GM23338 (cell line): ENCODE measurements around the gene FARSB. TPM values are rescaled to one million over a fixed set of nuclear protein-coding genes. Genes with fewer than 3 reads are reported as not detected.

ENCODE experiments used
- ATAC-seq: fragments of 200-7000 bp; cut with Tn5 transposase; 3 replicates; pipeline ENCODE4 v1.9.1; 2020
- DNase-seq: peaks from one replicate; pipeline ENCODE4 v3.0.0-alpha.2; 2015; ENCODE audit warnings: low spot score
- H2AFZ ChIP-seq: fragments of 200-600 bp; sonication (generic); 2 replicates; pipeline ENCODE4 v1.8.0; 2016; ENCODE audit warnings: antibody characterized with exemption, mild to moderate bottlenecking, moderate library complexity
- H3F3A ChIP-seq: fragments of 200-600 bp; sonication (generic); replicated peaks from 2 replicates; pipeline ENCODE4 v1.8.0; 2017; ENCODE audit warnings: antibody characterized with exemption, mixed run types, low read depth
- H3K27ac ChIP-seq: fragments of 200-600 bp; sonication (generic); 2 replicates; pipeline ENCODE4 v1.6.1; 2016; ENCODE audit warnings: low read depth
- H3K27me3 ChIP-seq: fragments of 200-600 bp; sonication (generic); 2 replicates; pipeline ENCODE4 v1.8.0; 2016; ENCODE audit warnings: mild to moderate bottlenecking, mixed run types, moderate library complexity; ENCODE audit not compliant: insufficient read depth
- H3K36me3 ChIP-seq: fragments of 200-600 bp; sonication (generic); 2 replicates; pipeline ENCODE4 v1.8.0; 2016; ENCODE audit warnings: mild to moderate bottlenecking; ENCODE audit not compliant: insufficient read depth
- H3K4me1 ChIP-seq: fragments of 200-600 bp; sonication (generic); 2 replicates; pipeline ENCODE4 v1.8.0; 2016; ENCODE audit warnings: mild to moderate bottlenecking, moderate library complexity; ENCODE audit not compliant: insufficient read depth
- H3K4me2 ChIP-seq: fragments of 200-600 bp; sonication (generic); 2 replicates; pipeline ENCODE4 v1.7.1; 2017; ENCODE audit warnings: mixed run types
- H3K4me3 ChIP-seq: fragments of 200-600 bp; sonication (generic); 2 replicates; pipeline ENCODE4 v1.6.1; 2016; ENCODE audit warnings: mixed run types
- H3K79me2 ChIP-seq: fragments of 200-600 bp; sonication (generic); replicated peaks from 2 replicates; pipeline ENCODE4 v1.8.0; 2017; ENCODE audit warnings: mild to moderate bottlenecking; ENCODE audit not compliant: insufficient read depth
- H3K9me2 ChIP-seq: fragments of 200-600 bp; sonication (generic); 2 replicates; pipeline ENCODE4 v1.8.0; 2017; ENCODE audit not compliant: insufficient read depth
- H4K20me1 ChIP-seq: fragments of 200-600 bp; sonication (generic); replicated peaks from 2 replicates; pipeline ENCODE4 v1.8.0; 2017; ENCODE audit warnings: mild to moderate bottlenecking; ENCODE audit not compliant: insufficient read depth
- H3K27ac Mint-ChIP-seq: 2 replicates; pipeline ENCODE4 v1.8.0; 2020; ENCODE audit warnings: inconsistent platforms, mild to moderate bottlenecking, moderate library complexity, mixed read lengths
- H3K27me3 Mint-ChIP-seq: 3 replicates; pipeline ENCODE4 v1.8.0; 2022; ENCODE audit warnings: low read depth, mild to moderate bottlenecking, moderate library complexity, mixed read lengths, inconsistent platforms; ENCODE audit not compliant: insufficient read depth, poor library complexity
- H3K36me3 Mint-ChIP-seq: 3 replicates; pipeline ENCODE4 v1.8.0; 2021; ENCODE audit warnings: low read depth, mild to moderate bottlenecking, inconsistent platforms, moderate library complexity, mixed read lengths
- H3K4me1 Mint-ChIP-seq: 3 replicates; pipeline ENCODE4 v1.8.0; 2020; ENCODE audit warnings: mild to moderate bottlenecking, inconsistent platforms, mixed read lengths
- H3K4me3 Mint-ChIP-seq: 3 replicates; pipeline ENCODE4 v1.8.0; 2021; ENCODE audit warnings: moderate library complexity, mild to moderate bottlenecking, inconsistent platforms, mixed read lengths
- H3K9me3 Mint-ChIP-seq: 3 replicates; pipeline ENCODE4 v1.8.0; 2020; ENCODE audit warnings: moderate library complexity, mild to moderate bottlenecking, inconsistent platforms, mixed read lengths
- EZH2 ChIP-seq: fragments of 200-600 bp; sonication (generic); IDR thresholded peaks from one replicate; pipeline ENCODE4 v1.8.0; 2017; ENCODE audit warnings: antibody characterized with exemption, mild to moderate bottlenecking, low read depth; ENCODE audit not compliant: unreplicated experiment
- EZH2phosphoT487 ChIP-seq: fragments of 200-600 bp; sonication (generic); IDR thresholded peaks from one replicate; pipeline ENCODE4 v1.8.1; 2018; ENCODE audit warnings: antibody characterized with exemption; ENCODE audit not compliant: unreplicated experiment
- NANOG ChIP-seq: IDR thresholded peaks from 2 replicates; pipeline ENCODE4 v1.6.1; 2016; ENCODE audit warnings: antibody characterized with exemption, borderline replicate concordance
- ZNF114 ChIP-seq: fragments of 250-450 bp; sonication (Bioruptor Pico); IDR thresholded peaks from 2 replicates; pipeline ENCODE4 v1.5.0; 2020; ENCODE audit warnings: mild to moderate bottlenecking, moderate library complexity
- ZNF331 ChIP-seq: fragments of 250-450 bp; sonication (Bioruptor Pico); IDR thresholded peaks from 2 replicates; pipeline ENCODE4 v1.5.0; 2020; ENCODE audit warnings: low read depth, mild to moderate bottlenecking, moderate library complexity
- polyA plus RNA-seq: library from polyadenylated mRNA; unstranded; fragments of >200 nt; fragmentation: Nextera tagmentation; extraction: Ambion mirVana; gene quantifications from 2 replicates; pipeline ENCODE4 v1.2.1, GENCODE V29; 2016
- total RNA-seq: library from RNA; depleted of rRNA; stranded (reverse); fragments of >200 nt; shearing (Covaris generic); gene quantifications from 2 replicates; pipeline ENCODE4 v1.2.3, GENCODE V29; 2014
- TF ChIP-seq, protein P1 (sequence below), 2 experiments: fragments of 200-600 bp in 1 of 2; sonication (generic) in 1 of 2; conservative IDR thresholded peaks; 2 replicates each; pipeline versions ENCODE4 v1.5.1 to v1.6.1; 2016 to 2017; ENCODE audit warnings: antibody characterized with exemption in 2 of 2, low read depth in 2 of 2, mild to moderate bottlenecking in 2 of 2, moderate library complexity in 1 of 2
- TF ChIP-seq, protein P2 (sequence below): fragments of 250-450 bp; sonication (Bioruptor Pico); IDR thresholded peaks from 2 replicates; pipeline ENCODE4 v1.5.0; 2020; ENCODE audit warnings: mild to moderate bottlenecking, moderate library complexity

The FARSB gene
- total and polyA plus RNA-seq, 2 experiments from 2014 or later, result 32.5 to 40.0 TPM

DNA sequence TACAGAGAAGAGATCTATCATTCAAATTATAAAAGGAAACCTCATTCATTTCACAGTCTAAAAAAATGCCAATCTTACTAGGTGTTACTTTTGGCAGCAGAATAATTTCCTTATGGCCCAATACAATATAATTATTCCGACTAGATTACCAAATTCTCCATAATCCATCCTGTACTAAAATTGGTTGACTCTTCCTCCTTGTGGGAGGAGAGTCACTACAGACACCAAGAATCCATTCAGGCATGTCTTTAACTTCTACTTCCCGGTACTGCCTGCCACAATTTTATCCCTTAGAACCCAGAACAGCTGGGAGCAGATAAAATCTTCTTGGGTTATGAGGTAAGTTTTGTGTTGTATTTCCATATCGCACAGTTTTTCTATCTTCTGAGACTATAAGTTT lies 9.9 kb downstream of the FARSB start:
- Histone ChIP-seq H3K36me3 (peaks cover 7% of the 10 kb centered on the region; the same call in 1 of the 2 replicates), H3K4me1 (no peaks in the 10 kb centered on the region), H4K20me1 (no peaks in the 10 kb centered on the region), H3K9me2 (no peaks in the 10 kb centered on the region), H3K4me3 (no peak overlapping the region), H3K79me2 (peaks cover 32% of the 10 kb centered on the region), H3F3A (no peaks in the 10 kb centered on the region), H3K27me3 (no peaks in the 10 kb centered on the region), H3K27ac (no peak overlapping the region), H2AFZ (no peak overlapping the region), H3K4me2 (no peak overlapping the region)
- H3K4me3 Mint-ChIP-seq, result no peak overlapping the region
- H3K27ac Mint-ChIP-seq, result no peak overlapping the region
- ATAC-seq, result no peak
- H3K4me1 Mint-ChIP-seq, result no peaks in the 10 kb centered on the region
- peaks cover 37% of the 10 kb centered on the region for H3K36me3 Mint-ChIP-seq
- TF ChIP-seq ZNF114 (CRISPR knock-in tag) (no peak), ZNF331 (CRISPR knock-in tag) (no peak), EZH2phosphoT487 (no peak), NANOG (no peak), EZH2 (no peak)
- TF ChIP-seq, protein P1, sequence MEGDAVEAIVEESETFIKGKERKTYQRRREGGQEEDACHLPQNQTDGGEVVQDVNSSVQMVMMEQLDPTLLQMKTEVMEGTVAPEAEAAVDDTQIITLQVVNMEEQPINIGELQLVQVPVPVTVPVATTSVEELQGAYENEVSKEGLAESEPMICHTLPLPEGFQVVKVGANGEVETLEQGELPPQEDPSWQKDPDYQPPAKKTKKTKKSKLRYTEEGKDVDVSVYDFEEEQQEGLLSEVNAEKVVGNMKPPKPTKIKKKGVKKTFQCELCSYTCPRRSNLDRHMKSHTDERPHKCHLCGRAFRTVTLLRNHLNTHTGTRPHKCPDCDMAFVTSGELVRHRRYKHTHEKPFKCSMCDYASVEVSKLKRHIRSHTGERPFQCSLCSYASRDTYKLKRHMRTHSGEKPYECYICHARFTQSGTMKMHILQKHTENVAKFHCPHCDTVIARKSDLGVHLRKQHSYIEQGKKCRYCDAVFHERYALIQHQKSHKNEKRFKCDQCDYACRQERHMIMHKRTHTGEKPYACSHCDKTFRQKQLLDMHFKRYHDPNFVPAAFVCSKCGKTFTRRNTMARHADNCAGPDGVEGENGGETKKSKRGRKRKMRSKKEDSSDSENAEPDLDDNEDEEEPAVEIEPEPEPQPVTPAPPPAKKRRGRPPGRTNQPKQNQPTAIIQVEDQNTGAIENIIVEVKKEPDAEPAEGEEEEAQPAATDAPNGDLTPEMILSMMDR (conservative IDR thresholded peaks at IDR 0.05; ENCODE audit: low read depth in 2 of 2), result no peak
- TF ChIP-seq, protein P2, sequence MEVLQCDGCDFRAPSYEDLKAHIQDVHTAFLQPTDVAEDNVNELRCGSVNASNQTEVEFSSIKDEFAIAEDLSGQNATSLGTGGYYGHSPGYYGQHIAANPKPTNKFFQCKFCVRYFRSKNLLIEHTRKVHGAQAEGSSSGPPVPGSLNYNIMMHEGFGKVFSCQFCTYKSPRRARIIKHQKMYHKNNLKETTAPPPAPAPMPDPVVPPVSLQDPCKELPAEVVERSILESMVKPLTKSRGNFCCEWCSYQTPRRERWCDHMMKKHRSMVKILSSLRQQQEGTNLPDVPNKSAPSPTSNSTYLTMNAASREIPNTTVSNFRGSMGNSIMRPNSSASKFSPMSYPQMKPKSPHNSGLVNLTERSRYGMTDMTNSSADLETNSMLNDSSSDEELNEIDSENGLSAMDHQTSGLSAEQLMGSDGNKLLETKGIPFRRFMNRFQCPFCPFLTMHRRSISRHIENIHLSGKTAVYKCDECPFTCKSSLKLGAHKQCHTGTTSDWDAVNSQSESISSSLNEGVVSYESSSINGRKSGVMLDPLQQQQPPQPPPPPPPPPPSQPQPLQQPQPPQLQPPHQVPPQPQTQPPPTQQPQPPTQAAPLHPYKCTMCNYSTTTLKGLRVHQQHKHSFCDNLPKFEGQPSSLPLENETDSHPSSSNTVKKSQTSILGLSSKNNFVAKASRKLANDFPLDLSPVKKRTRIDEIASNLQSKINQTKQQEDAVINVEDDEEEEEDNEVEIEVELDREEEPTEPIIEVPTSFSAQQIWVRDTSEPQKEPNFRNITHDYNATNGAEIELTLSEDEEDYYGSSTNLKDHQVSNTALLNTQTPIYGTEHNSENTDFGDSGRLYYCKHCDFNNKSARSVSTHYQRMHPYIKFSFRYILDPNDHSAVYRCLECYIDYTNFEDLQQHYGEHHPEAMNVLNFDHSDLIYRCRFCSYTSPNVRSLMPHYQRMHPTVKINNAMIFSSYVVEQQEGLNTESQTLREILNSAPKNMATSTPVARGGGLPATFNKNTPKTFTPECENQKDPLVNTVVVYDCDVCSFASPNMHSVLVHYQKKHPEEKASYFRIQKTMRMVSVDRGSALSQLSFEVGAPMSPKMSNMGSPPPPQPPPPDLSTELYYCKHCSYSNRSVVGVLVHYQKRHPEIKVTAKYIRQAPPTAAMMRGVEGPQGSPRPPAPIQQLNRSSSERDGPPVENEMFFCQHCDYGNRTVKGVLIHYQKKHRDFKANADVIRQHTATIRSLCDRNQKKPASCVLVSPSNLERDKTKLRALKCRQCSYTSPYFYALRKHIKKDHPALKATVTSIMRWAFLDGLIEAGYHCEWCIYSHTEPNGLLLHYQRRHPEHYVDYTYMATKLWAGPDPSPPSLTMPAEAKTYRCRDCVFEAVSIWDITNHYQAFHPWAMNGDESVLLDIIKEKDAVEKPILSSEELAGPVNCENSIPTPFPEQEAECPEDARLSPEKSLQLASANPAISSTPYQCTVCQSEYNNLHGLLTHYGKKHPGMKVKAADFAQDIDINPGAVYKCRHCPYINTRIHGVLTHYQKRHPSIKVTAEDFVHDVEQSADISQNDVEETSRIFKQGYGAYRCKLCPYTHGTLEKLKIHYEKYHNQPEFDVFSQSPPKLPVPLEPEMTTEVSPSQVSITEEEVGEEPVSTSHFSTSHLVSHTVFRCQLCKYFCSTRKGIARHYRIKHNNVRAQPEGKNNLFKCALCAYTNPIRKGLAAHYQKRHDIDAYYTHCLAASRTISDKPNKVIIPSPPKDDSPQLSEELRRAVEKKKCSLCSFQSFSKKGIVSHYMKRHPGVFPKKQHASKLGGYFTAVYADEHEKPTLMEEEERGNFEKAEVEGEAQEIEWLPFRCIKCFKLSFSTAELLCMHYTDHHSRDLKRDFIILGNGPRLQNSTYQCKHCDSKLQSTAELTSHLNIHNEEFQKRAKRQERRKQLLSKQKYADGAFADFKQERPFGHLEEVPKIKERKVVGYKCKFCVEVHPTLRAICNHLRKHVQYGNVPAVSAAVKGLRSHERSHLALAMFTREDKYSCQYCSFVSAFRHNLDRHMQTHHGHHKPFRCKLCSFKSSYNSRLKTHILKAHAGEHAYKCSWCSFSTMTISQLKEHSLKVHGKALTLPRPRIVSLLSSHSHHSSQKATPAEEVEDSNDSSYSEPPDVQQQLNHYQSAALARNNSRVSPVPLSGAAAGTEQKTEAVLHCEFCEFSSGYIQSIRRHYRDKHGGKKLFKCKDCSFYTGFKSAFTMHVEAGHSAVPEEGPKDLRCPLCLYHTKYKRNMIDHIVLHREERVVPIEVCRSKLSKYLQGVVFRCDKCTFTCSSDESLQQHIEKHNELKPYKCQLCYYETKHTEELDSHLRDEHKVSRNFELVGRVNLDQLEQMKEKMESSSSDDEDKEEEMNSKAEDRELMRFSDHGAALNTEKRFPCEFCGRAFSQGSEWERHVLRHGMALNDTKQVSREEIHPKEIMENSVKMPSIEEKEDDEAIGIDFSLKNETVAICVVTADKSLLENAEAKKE (CRISPR knock-in tag), result no peak
- H3K9me3 Mint-ChIP-seq, result no peaks in the 10 kb centered on the region
- no peak for DNase-seq
- peaks cover 2% of the 10 kb centered on the region for H3K27me3 Mint-ChIP-seq
